HG02642 (cell line): Measurements from ENCODE around the gene GALNT12.

ENCODE experiments used
- ATAC-seq: cut with Tn5 transposase; IDR thresholded peaks from one replicate; pipeline ENCODE4 v1.9.1; 2021; ENCODE audit warnings: mild to moderate bottlenecking; ENCODE audit not compliant: unreplicated experiment, poor library complexity

GALNT12 gene

GRCh38 chr9:98807070-98807813 is at the start of gene GALNT12:
Gene GALNT12 (plus strand): TSS chr9:98807670. CDS start chr9:98807699, 29 bp downstream.
- peak; percentile 54 for ATAC-seq

- ATAC-seq = no peak
Measured at GRCh38 chr9:98760231-98760630, 47.2 kb upstream of the GALNT12 start.

- no peak for ATAC-seq
Measured at GRCh38 chr9:98763986-98764745, 43.3 kb upstream of the GALNT12 start.

GRCh38 chr9:98765256-98765655 is 42.2 kb upstream of the GALNT12 start:
- no peak for ATAC-seq

GRCh38 chr9:98766586-98766985 is 40.9 kb upstream of the GALNT12 start:
- no peak for ATAC-seq

GRCh38 chr9:98767196-98767595 is 40.3 kb upstream of the GALNT12 start:
- no peak for ATAC-seq

- ATAC-seq = no peak
Measured at GRCh38 chr9:98767915-98768314, 39.6 kb upstream of the GALNT12 start.

- no peak for ATAC-seq
Measured at GRCh38 chr9:98768344-98768743, 39.1 kb upstream of the GALNT12 start.

- ATAC-seq = no peak
Measured at GRCh38 chr9:98770717-98771116, 36.8 kb upstream of the GALNT12 start.

GRCh38 chr9:98771209-98771874 is 36.1 kb upstream of the GALNT12 start:
- no peak for ATAC-seq

- no peak for ATAC-seq
Measured at GRCh38 chr9:98772364-98773155, 34.9 kb upstream of the GALNT12 start.

- ATAC-seq = no peak
Measured at GRCh38 chr9:98773721-98774120, 33.7 kb upstream of the GALNT12 start.

- ATAC-seq = no peak
Measured at GRCh38 chr9:98774746-98775145, 32.7 kb upstream of the GALNT12 start.

GRCh38 chr9:98775831-98776441 is 31.5 kb upstream of the GALNT12 start:
- no peak for ATAC-seq

- ATAC-seq = no peak
Measured at GRCh38 chr9:98777618-98778017, 29.9 kb upstream of the GALNT12 start.

GRCh38 chr9:98778251-98778650 is 29.2 kb upstream of the GALNT12 start:
- ATAC-seq = no peak

GRCh38 chr9:98778711-98779530 is 28.5 kb upstream of the GALNT12 start:
- no peak for ATAC-seq

- ATAC-seq = no peak
Measured at GRCh38 chr9:98780059-98780749, 27.3 kb upstream of the GALNT12 start.
